Measurements from ENCODE around the gene TCERG1L. TPM values are rescaled to one million over a fixed set of nuclear protein-coding genes. Genes with fewer than 3 reads are reported as not detected.

TCERG1L gene
- total RNA-seq, 2 donors from 2014 or later: 1.6 to 4.5 TPM

GRCh38 chr10:131049016-131049415 lies 262.5 kb downstream of the TCERG1L start:
- H3K27me3 ChIP-seq (ENCODE audit: control insufficient read depth, insufficient read depth, low read length, poor library complexity, severe bottlenecking): no peaks in the 10 kb centered on the region
- peaks cover 6% of the 10 kb centered on the region for H3K4me1 ChIP-seq (ENCODE audit: control insufficient read depth, insufficient read depth, low read length)
- Mint-ChIP-seq H3K4me1 (peaks cover 24% of the 10 kb centered on the region), H3K4me3 (no peak overlapping the region), H3K36me3 (ENCODE audit: low read depth) (peaks cover 8% of the 10 kb centered on the region), H3K27me3 (ENCODE audit: insufficient read depth) (peaks cover 9% of the 10 kb centered on the region), H3K9me3 (peaks cover 41% of the 10 kb centered on the region), H3K27ac (peak overlapping the region; percentile 68)
- no peak overlapping the region for H3K9ac ChIP-seq (ENCODE audit: extremely low read depth, low read length, poor library complexity, severe bottlenecking)
- TF ChIP-seq CTCF (conservative IDR thresholded peaks at IDR 0.05): no peak
- peak; percentile 96 for DNase-seq
- WGBS, 2 experiments (ENCODE audit: insufficient coverage in 1 of 2, insufficient read length in 1 of 2): 0 to 10% methylated on average over 1 to 3 of the region's 3 CpGs
- no peak overlapping the region for H3K27ac ChIP-seq (ENCODE audit: low read depth, low read length)
- no peaks in the 10 kb centered on the region for H3K36me3 ChIP-seq (ENCODE audit: control insufficient read depth, insufficient read depth, low read length)
- H3K9me3 ChIP-seq (ENCODE audit: control insufficient read depth, low read length): peaks cover 6% of the 10 kb centered on the region
- no peak overlapping the region for H3K4me3 ChIP-seq (ENCODE audit: low read length)

- WGBS, 2 experiments (ENCODE audit: insufficient coverage in 1 of 2, insufficient read length in 1 of 2): 27 to 33% methylated on average over 1 to 12 of the region's 12 CpGs
- no peak overlapping the region for H3K9ac ChIP-seq (ENCODE audit: extremely low read depth, low read length, poor library complexity, severe bottlenecking)
- peaks cover 6% of the 10 kb centered on the region for H3K4me1 ChIP-seq (ENCODE audit: control insufficient read depth, insufficient read depth, low read length)
- no peak overlapping the region for H3K4me3 ChIP-seq (ENCODE audit: low read length)
- Mint-ChIP-seq H3K27ac (peak overlapping the region; percentile 76), H3K4me3 (no peak overlapping the region), H3K27me3 (ENCODE audit: insufficient read depth) (peaks cover 9% of the 10 kb centered on the region), H3K9me3 (peaks cover 41% of the 10 kb centered on the region), H3K4me1 (peaks cover 24% of the 10 kb centered on the region), H3K36me3 (ENCODE audit: low read depth) (peaks cover 8% of the 10 kb centered on the region)
- no peaks in the 10 kb centered on the region for H3K36me3 ChIP-seq (ENCODE audit: control insufficient read depth, insufficient read depth, low read length)
- peak; percentile 79 for DNase-seq
- H3K27me3 ChIP-seq (ENCODE audit: control insufficient read depth, insufficient read depth, low read length, poor library complexity, severe bottlenecking): no peaks in the 10 kb centered on the region
- TF ChIP-seq CTCF (conservative IDR thresholded peaks at IDR 0.05): no peak
- H3K27ac ChIP-seq (ENCODE audit: low read depth, low read length): no peak overlapping the region
- H3K9me3 ChIP-seq (ENCODE audit: control insufficient read depth, low read length): peaks cover 6% of the 10 kb centered on the region
Measured at GRCh38 chr10:131048606-131049005, 262.9 kb downstream of the TCERG1L start.

- no peak overlapping the region for H3K27ac Mint-ChIP-seq
- peaks cover 24% of the 10 kb centered on the region for H3K4me1 Mint-ChIP-seq
- TF ChIP-seq CTCF (conservative IDR thresholded peaks at IDR 0.05): no peak
- Histone ChIP-seq H3K27ac (ENCODE audit: low read depth, low read length) (no peak overlapping the region), H3K9ac (ENCODE audit: extremely low read depth, low read length, poor library complexity, severe bottlenecking) (no peak overlapping the region), H3K4me3 (ENCODE audit: low read length) (no peak overlapping the region), H3K27me3 (ENCODE audit: control insufficient read depth, insufficient read depth, low read length, poor library complexity, severe bottlenecking) (no peaks in the 10 kb centered on the region), H3K4me1 (ENCODE audit: control insufficient read depth, insufficient read depth, low read length) (peaks cover 6% of the 10 kb centered on the region), H3K36me3 (ENCODE audit: control insufficient read depth, insufficient read depth, low read length) (no peaks in the 10 kb centered on the region), H3K9me3 (ENCODE audit: control insufficient read depth, low read length) (peaks cover 6% of the 10 kb centered on the region)
- no peak overlapping the region for H3K4me3 Mint-ChIP-seq
- WGBS, 2 experiments (ENCODE audit: insufficient coverage in 1 of 2, insufficient read length in 1 of 2): 50 to 75% methylated on average over 2 to 5 of the region's 5 CpGs
- H3K27me3 Mint-ChIP-seq (ENCODE audit: insufficient read depth): peaks cover 11% of the 10 kb centered on the region
- H3K9me3 Mint-ChIP-seq: peaks cover 37% of the 10 kb centered on the region
- DNase-seq: no peak
- H3K36me3 Mint-ChIP-seq (ENCODE audit: low read depth): peaks cover 5% of the 10 kb centered on the region
Measured at GRCh38 chr10:131047501-131047900, 264.0 kb downstream of the TCERG1L start.

All from endodermal cell (in vitro differentiated cells).